GM18868 (cell line): Measurements from ENCODE around the gene TTC34.

Experiments used
- ATAC-seq: cut with Tn5 transposase; IDR thresholded peaks from one replicate; pipeline ENCODE4 v1.9.1; 2021; ENCODE audit warnings: mild to moderate bottlenecking, moderate library complexity; ENCODE audit not compliant: unreplicated experiment

The TTC34 gene

GRCh38 chr1:2607641-2608091 is 193.8 kb downstream of the TTC34 start:
- ATAC-seq = no peak

DNA sequence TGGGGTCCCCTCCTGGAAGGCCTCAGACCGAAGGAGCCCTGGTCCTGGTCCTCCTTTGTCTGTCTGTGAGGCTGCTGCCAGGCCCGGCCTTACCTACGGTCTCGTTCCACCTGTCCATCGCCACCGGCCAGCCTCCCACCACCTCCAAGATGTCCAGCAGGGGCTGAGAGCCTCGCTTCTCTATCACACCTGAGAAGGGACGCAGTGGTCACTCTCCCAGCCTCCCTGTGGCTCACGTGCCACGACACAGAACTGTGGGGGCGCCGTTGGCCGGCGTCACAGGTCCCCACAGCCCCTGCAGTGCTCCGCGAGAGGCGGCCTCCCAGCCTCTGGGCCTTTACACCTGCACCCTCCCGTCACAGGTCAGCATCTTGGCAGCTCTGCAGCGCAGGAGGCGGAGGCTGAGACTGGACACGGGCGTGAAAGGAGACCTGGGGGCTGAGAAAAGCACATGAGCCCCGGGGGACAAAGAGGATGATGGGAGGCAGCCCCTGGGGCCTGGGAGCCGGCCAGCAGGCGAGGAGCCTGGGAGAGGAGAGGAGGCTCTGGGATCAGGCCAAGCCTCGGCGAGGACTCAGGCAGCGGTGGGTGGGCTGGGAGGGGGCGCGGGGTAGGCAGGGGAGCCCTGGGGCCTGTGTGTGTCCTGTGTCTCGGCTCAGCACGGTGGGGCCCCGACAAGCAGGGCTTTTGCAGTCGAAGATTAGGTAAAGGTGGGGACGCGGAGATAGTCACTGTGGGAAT is 194.4 kb downstream of the TTC34 start:
- ATAC-seq = no peak

- no peak for ATAC-seq
Measured at GRCh38 chr1:2606396-2606880, 195.1 kb downstream of the TTC34 start.

DNA sequence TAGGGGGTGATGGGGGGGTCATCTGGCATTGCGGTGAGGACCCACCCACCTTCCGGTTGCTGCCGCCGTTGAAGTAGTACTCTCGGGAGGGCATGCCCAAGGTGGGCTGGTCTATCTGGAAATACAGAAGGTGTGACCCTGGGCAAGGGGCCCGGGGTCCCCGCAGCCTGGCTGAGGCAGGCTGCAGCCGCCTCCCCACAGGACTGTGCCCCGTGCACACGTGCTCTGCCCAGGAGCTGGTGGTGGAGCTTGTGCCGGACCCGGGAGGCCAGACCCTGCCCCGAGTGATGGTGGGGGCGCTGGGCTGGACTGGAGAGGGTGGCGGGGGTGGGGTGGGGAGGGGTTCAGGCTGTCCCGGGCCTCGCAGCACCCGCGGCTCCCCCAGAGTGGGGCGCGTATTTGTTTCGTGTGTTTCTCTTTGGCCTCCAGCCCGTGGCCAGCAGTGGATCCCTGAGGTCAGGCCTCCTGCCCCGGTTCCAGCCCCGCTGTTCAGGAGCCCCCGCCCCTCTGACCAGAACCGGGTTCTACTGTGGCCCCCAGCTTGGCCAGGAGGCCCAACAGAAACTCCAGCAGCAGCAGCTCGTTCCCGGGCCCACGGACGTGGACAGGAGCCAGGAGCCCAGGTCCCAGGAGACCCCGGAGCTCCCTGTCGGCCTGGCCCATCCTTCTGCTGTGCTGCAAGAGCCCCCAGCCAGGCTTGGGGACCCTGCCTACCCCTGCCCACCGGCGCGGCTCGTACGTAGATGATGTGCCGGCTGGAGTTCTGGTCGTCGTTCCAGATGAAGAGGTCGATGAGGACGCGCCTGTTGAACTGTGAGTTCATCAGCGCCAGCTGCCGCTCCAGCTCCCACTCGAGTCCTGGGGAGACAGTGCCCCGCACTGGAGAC is 195.7 kb downstream of the TTC34 start:
- ATAC-seq = no peak

- no peak for ATAC-seq
Measured at GRCh38 chr1:2604844-2605508, 196.5 kb downstream of the TTC34 start.

GRCh38 chr1:2604156-2604843 is 197.2 kb downstream of the TTC34 start:
- ATAC-seq = no peak

DNA sequence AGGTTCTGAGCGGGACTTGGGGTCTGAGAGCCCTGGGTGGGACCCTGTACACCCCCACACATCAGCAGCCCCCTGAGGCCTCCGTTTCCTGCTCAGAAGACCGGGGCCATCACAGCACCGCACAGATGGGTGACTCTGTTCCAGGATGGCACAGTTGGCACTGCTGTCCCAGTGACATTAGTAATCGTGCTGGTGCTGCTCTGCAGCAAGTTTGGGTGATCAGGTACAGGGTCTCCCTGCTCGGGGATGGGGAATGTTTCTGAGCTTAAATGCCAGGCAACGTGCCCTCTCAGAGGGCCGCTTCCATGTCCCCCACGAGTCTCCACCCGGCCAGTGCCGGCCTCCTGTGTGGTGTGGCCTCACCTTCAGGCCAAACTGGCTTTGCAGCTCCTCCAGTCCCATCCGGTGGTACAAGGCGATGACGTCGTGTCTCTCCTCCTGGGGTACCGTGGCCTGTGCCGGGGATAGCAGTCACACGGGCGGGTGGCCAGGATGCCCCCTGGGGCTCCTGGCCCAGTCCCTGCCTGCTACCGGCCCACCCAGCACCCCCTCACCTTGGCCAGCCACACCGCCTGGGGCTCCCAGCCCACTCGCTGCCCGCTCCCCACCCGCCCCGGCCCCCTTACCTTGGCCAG is 197.9 kb downstream of the TTC34 start:
- no peak for ATAC-seq

DNA sequence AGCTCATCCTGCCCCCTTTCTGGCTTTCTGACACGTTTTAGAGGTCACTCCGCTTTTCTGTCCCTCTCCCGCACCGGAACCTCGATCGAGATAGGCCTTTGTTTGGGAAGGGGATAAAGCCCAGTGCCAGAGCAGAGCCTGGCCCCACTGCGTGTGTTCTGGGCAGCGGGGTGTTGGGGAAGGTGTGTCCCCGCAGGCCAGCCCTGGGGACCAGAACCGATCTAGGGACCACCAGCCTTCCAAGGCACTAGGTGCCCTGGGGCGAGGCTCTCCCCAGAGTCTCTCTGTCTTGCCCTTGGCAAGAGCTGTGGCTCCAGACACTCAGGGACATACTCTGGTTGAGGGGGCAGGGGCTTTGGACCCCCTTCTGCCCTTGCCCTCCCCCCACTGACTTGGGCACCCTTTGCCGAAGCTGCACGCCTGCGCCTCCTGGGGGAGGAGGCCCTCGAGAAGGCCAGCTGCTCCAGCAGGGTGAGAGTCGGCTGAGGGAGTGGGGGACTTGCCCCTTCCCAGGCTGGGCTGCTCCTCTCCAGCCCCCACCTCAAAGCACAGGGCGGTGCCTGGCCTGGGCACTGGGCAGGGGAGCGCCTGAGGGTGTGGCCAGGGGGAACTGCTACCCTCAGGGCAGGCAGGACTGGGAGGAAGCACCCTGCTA is 198.5 kb downstream of the TTC34 start:
- ATAC-seq = no peak

DNA sequence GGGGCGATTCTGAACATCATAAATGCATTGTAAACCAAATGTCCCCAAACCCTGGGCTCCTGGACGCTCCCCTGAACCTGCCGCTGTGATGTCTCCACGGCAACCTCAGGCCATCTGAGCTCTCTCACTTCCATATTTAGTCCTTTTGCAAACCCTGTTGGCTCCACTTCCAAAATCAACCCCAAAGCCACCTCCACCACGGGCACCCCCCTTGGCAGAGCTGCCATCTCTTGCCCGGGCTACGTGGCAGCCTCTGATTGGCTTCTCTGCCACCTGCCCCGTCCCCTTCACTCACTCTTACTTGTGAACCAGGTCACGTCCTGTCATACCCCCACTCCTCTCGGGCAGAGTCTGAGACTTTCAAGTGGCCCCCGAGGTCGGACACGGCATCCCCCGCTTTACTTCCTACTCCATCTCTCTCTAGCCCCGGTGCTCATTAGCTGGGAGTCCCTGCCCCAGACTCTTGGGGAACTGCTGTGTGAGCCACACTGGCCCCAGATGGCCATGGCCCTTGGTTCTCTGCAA is 199.1 kb downstream of the TTC34 start:
- ATAC-seq = no peak

- ATAC-seq = no peak
Measured at GRCh38 chr1:2601721-2602303, 199.7 kb downstream of the TTC34 start.

DNA sequence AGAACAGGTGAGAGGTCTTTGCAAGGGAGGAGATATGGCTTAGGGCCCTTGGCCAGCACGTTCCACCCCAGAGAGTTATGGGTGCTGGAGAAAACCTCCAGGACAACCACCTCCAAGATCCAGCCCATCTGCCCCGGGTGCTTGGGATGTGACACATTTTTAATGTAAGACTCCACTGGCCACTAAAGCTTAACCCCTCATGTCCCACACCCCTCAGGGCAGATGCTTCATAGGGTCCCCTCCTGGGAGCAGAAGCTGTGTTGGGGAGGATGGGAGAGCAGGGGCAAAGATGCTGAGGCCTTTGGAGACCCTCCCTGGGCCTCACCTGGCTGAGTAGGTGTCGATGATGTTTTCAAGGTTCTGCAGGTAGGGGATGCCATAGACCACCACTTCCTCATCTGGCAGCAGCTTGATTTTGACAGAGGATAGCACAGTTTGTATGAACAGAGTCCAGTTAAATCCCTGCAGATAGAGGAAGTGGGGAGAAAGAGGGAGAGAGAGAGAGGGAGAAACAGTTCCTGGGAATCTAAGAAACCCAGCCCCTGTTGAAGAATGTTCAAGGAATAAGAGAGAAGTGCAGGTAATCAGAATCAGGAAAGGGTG is 203.1 kb downstream of the TTC34 start:
- ATAC-seq = no peak

DNA sequence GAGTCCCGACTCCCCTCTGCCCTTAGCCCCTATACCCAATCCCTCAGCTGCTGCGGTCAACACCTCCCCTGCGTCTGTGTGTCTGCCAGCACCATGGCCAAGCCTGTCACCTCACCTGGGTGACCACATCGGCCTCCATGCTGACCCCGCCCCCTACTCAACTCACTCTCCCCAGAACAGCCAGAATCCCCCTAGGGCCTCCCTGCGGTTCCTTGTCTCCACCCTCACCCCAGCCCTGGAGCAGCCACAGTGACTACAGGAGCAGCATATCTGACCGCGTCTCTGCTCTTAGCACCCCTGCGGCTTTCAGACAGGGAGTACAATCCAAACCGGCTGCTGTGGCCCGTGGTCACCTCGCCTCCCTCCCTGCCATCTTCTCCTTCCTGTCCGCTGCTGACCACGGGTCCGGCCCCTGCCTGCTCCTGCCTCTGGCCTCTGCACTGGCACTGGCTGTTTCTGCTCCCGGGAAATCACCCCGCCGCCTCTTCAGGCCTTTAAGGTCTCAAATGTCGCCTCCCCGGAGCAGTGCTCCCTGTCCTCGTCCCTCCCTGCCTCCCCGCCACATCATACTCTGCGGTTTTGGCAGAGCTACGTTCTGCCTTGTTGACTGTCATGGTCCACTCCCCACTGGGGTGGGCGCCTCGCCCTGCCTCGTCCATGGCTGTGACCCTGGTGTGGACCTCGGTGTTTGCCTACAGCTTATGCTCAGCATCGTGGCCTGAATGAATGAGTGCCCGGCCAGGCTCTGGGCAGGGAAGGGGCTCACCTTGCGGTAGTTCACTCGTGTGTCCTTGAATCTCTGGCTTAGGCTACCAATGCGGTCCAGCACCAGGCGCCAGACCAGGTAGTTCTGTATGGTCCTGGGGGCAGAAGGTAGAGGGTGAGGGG is 203.8 kb downstream of the TTC34 start:
- no peak for ATAC-seq

- no peak for ATAC-seq
Measured at GRCh38 chr1:2596530-2597333, 204.8 kb downstream of the TTC34 start.

DNA sequence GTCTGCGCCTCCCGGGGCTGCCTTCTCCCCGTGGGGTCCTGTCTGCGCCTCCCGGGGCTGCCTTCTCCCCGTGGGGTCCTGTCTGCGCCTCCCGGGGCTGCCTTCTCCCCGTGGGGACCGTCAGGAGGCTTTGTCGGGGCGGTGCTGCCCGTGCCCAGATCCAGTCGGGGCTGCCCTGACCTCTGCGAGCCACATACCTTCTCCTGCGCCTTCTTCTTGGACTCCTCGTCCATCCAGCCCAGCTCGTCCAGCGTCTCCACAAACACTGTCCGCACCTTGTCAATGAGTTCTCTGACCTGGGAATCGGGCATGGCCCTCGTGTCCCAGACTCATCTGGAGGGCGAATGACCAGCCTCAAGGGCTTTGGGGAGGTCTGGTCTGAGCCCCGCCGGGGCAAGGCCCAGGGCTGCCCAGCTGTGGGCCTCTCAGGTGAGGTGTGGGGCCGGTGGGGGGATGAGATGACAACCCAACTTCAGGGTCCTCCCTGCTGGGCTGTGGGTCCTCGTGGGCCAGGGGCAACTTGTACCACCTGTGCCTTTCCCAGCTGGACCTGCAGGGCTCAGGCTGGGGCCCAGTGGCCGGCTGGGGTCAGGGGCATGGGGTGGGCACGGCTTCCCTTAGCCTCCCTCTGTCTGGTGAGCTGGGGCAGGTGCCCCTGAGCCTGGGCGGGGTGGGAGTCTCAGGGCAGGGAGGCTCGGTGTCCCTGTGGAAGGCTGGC is 205.5 kb downstream of the TTC34 start:
- no peak for ATAC-seq

DNA sequence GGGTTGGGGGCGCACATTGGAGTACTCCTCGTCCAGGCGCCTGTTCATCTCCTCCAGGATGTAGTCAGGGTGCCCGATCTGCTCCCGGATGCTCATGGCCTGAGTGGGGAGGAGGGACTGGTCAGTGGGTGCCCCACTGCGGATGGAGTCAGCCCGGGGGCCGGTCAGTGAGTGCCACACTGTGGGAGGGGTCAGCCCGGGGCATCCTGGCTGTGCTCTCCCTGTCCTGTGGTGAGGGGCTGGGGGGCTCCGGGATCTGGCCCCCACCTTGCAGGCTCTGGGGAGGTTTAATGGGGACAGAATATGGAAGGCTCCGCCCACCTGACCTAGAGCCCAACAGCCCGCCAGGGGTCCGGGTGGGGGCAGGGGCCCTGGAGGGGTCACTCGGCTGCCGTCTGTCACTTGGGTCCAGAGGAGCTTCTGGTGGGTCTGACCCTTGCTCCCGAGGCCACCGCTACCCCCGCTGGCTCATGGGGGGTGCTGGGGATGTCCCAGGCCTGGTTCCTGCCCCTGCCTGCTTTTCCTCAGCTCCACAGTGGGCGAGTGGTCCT is 206.2 kb downstream of the TTC34 start:
- ATAC-seq = no peak

DNA sequence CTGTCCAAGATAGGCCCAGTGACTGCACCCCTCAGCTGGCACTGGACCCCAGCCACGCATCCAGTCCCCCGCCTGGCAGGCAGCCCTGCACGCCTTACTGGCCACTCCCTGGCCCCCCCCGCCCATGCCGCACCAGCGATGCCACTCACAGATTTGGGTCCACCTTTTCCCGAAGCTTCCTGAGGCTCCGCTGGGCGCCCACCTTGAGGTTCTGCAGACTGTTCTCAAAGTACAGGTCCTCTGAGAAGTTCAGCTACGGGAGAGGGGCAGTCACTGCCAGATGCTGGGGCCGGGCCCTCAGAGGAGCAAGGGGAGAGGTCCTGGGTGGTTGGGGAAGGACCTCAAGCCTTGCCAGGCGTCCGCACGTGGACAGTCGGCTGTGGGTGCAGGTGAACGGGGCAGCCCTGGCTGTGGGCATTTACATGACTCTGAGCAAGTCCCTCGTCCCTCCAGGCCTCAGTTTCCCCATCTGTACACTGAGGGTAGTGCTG is 206.8 kb downstream of the TTC34 start:
- ATAC-seq = no peak
